Fibroblast of peridontal ligament (primary cell): ENCODE results near the gene PHB1.

Experiments
- DNase-seq: peaks from one replicate; pipeline ENCODE4 v3.0.0-alpha.2; 2010; ENCODE audit errors: extremely low read depth

Gene PHB1

GRCh38 chr17:49406421-49407061 is 8.1 kb downstream of the PHB1 start:
- no peak for DNase-seq

- no peak for DNase-seq
These were observed 9.8 kb downstream of the PHB1 start for GRCh38 chr17:49404906-49405305.

GRCh38 chr17:49404361-49404760 is 10.3 kb downstream of the PHB1 start:
- DNase-seq, result no peak

- DNase-seq, result no peak
These were observed 11.0 kb downstream of the PHB1 start for GRCh38 chr17:49403514-49404289.

GRCh38 chr17:49402706-49403105 is 12.0 kb downstream of the PHB1 start:
- no peak for DNase-seq

- DNase-seq, result no peak
These were observed 12.6 kb downstream of the PHB1 start for GRCh38 chr17:49401971-49402611.

GRCh38 chr17:49399995-49400394 is 14.7 kb downstream of the PHB1 start:
- DNase-seq, result no peak

GRCh38 chr17:49397586-49397985 is 17.1 kb downstream of the PHB1 start:
- DNase-seq, result no peak

- peak; percentile 11 for DNase-seq
These were observed 21.0 kb downstream of the PHB1 start for GRCh38 chr17:49393491-49394255.

- no peak for DNase-seq
These were observed 23.9 kb downstream of the PHB1 start for GRCh38 chr17:49390548-49391324.

GRCh38 chr17:49389514-49390347 is 25.0 kb downstream of the PHB1 start:
- peak; percentile 44 for DNase-seq

GRCh38 chr17:49388692-49389513 is 25.8 kb downstream of the PHB1 start:
- DNase-seq, result peak; percentile 34

- DNase-seq, result no peak
These were observed 26.4 kb downstream of the PHB1 start for GRCh38 chr17:49388290-49388640.

- DNase-seq, result no peak
These were observed 27.0 kb downstream of the PHB1 start for GRCh38 chr17:49387498-49388289.

- no peak for DNase-seq
These were observed 28.3 kb downstream of the PHB1 start for GRCh38 chr17:49386373-49386772.

GRCh38 chr17:49384951-49385350 is 29.7 kb downstream of the PHB1 start:
- DNase-seq, result no peak

- DNase-seq, result no peak
These were observed 31.6 kb downstream of the PHB1 start for GRCh38 chr17:49383060-49383459.

- no peak for DNase-seq
These were observed 32.1 kb downstream of the PHB1 start for GRCh38 chr17:49382556-49382955.

- DNase-seq, result no peak
These were observed 32.9 kb downstream of the PHB1 start for GRCh38 chr17:49381793-49382192.
